Caco-2 (cell line): ENCODE results near the gene SYF2. TPM values are rescaled to one million over a fixed set of nuclear protein-coding genes. Genes with fewer than 3 reads are reported as not detected.

ENCODE experiments used
- BruUV-seq: library from RNA; stranded (reverse); fragments of 400-500 nt; replicated peaks from 2 replicates; lab custom pipeline; 2021; lab: Mats Ljungman, UMichigan
- CTCF ChIA-PET: fragments of 300-600 bp; sonication (Branson Sonifier 250); formaldehyde crosslinking; loops from one replicate; lab custom pipeline; 2022; ENCODE audit warnings: antibody characterized with exemption; lab: Charles Lee
- POLR2A ChIA-PET: fragments of 300-600 bp; sonication (Branson Sonifier 250); formaldehyde crosslinking; loops from one replicate; lab custom pipeline; 2022; ENCODE audit warnings: antibody characterized with exemption; lab: Charles Lee
- DNase-seq, 2 experiments: peaks; one replicate each; pipeline versions ENCODE4 v3.0.0 to v3.0.0-alpha.2; 2020 to 2022
- H3K27me3 ChIP-seq: replicated peaks from 2 replicates; pipeline ENCODE4 v1.6.0; 2011; ENCODE audit warnings: low read length; ENCODE audit not compliant: control insufficient read depth, insufficient read depth
- H3K36me3 ChIP-seq: 2 replicates; pipeline ENCODE4 v1.5.1; 2011; ENCODE audit warnings: low read length; ENCODE audit not compliant: control insufficient read depth, insufficient read depth
- H3K4me1 ChIP-seq: fragments of 250-450 bp; sonication (Bioruptor Pico); 2 replicates; pipeline ENCODE4 v1.5.1; 2020; ENCODE audit warnings: mild to moderate bottlenecking
- H3K4me3 ChIP-seq: 2 replicates; pipeline ENCODE4 v1.5.1; 2011; ENCODE audit warnings: low read depth, mild to moderate bottlenecking, control low read depth, low read length
- H3K9me3 ChIP-seq: fragments of 250-450 bp; sonication (Bioruptor Pico); 2 replicates; pipeline ENCODE4 v1.5.1; 2020; ENCODE audit warnings: mild to moderate bottlenecking, moderate library complexity
- H3K27ac Mint-ChIP-seq: one replicate; pipeline ENCODE4 v1.8.0; 2022; ENCODE audit warnings: mixed read lengths; ENCODE audit not compliant: unreplicated experiment
- H3K27me3 Mint-ChIP-seq: one replicate; pipeline ENCODE4 v1.8.0; 2022; ENCODE audit warnings: mixed read lengths; ENCODE audit not compliant: insufficient read depth, unreplicated experiment
- H3K36me3 Mint-ChIP-seq: one replicate; pipeline ENCODE4 v1.8.0; 2022; ENCODE audit warnings: mild to moderate bottlenecking, mixed read lengths; ENCODE audit not compliant: insufficient read depth, unreplicated experiment
- H3K4me1 Mint-ChIP-seq: one replicate; pipeline ENCODE4 v1.8.0; 2022; ENCODE audit warnings: low read depth, mixed read lengths; ENCODE audit not compliant: unreplicated experiment
- H3K4me3 Mint-ChIP-seq: one replicate; pipeline ENCODE4 v1.8.0; 2022; ENCODE audit warnings: mild to moderate bottlenecking, moderate library complexity, mixed read lengths; ENCODE audit not compliant: unreplicated experiment
- H3K9me3 Mint-ChIP-seq: one replicate; pipeline ENCODE4 v1.8.0; 2022; ENCODE audit warnings: mixed read lengths; ENCODE audit not compliant: unreplicated experiment
- CTCF ChIP-seq, 2 experiments: fragments of 200-600 bp in 1 of 2; IDR thresholded peaks; 1 replicate in 1 of 2; 2 replicates in 1 of 2; pipeline versions ENCODE4 v1.5.1 to v1.8.0; 2011 to 2022; ENCODE audit warnings: antibody characterized with exemption in 1 of 2, control low read depth in 1 of 2, inconsistent platforms in 1 of 2, low read depth in 1 of 2, low read length in 1 of 2, mild to moderate bottlenecking in 1 of 2, moderate library complexity in 1 of 2; ENCODE audit not compliant: insufficient read depth in 1 of 2, severe bottlenecking in 1 of 2, unreplicated experiment in 1 of 2
- intact Hi-C: fragments of 100-400 bp; cut with micrococcal nuclease; formaldehyde crosslinking; loops from one replicate; pipeline ENCODE4 v1.10.0; 2022; ENCODE audit not compliant: unreplicated experiment
- total RNA-seq: library from RNA; stranded (reverse); gene quantifications from 2 replicates; pipeline ENCODE4 v1.2.3, GENCODE V29; 2022

Gene SYF2
- total RNA-seq, 1 experiment from 2014 or later = 32.3 TPM

DNA sequence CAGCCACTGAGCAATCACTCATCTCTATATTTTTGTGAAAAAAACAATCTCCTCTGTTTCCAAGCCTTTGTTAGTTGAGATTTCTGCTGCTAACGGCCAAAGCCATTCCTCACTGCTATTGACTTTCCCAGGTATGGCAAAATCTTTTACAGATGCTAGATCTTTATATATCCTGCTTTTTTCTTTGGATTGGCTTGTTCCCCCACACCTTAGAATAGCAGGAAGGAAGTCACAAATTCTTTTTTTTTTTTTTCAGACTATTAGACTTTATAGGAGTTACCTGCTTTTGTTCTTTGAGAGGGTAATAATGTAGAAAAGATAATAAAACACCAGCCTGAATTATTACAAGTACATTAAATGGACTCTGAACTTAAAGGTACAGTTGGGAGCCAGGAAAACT lies 24.2 kb downstream of the SYF2 start:
- POLR2A ChIA-PET = no interaction called here
- Mint-ChIP-seq H3K36me3 (peaks cover 14% of the 10 kb centered on the region), H3K9me3 (no peaks in the 10 kb centered on the region), H3K4me3 (no peak overlapping the region), H3K4me1 (no peaks in the 10 kb centered on the region), H3K27me3 (no peaks in the 10 kb centered on the region), H3K27ac (no peak overlapping the region)
- Histone ChIP-seq H3K27me3 (no peaks in the 10 kb centered on the region), H3K36me3 (no peaks in the 10 kb centered on the region), H3K4me1 (peaks cover 19% of the 10 kb centered on the region), H3K9me3 (no peaks in the 10 kb centered on the region), H3K4me3 (no peak overlapping the region)
- intact Hi-C loops = no loop called here
- no TSS peak for BruUV-seq
- CTCF ChIA-PET = interaction anchor here (0.7 kb wide), 1 partner anchor 10 kb away, joined by 3 read pairs; no protein-coding TSS in a partner anchor
- no peak for DNase-seq
- TF ChIP-seq CTCF (IDR thresholded peaks at IDR 0.05; ENCODE audit: insufficient read depth in 1 of 2, low read depth in 1 of 2, low read length in 1 of 2, severe bottlenecking in 1 of 2, unreplicated experiment in 1 of 2) = no peak

GRCh38 chr1:25206201-25206600 lies 26.1 kb downstream of the SYF2 start:
- H3K27me3 ChIP-seq = no peaks in the 10 kb centered on the region
- ChIA-PET CTCF (interaction anchor here (0.7 kb wide), 1 partner anchor 35 kb away, joined by 4 read pairs; no protein-coding TSS in a partner anchor), POLR2A (no interaction called here)
- Mint-ChIP-seq H3K9me3 (no peaks in the 10 kb centered on the region), H3K36me3 (no peaks in the 10 kb centered on the region), H3K27ac (no peak overlapping the region), H3K4me3 (no peak overlapping the region), H3K4me1 (peaks cover under 1% of the 10 kb centered on the region), H3K27me3 (no peaks in the 10 kb centered on the region)
- BruUV-seq = no TSS peak
- no peak overlapping the region for H3K4me3 ChIP-seq
- no peak for DNase-seq
- TF ChIP-seq CTCF (IDR thresholded peaks at IDR 0.05; ENCODE audit: insufficient read depth in 1 of 2, low read depth in 1 of 2, low read length in 1 of 2, severe bottlenecking in 1 of 2, unreplicated experiment in 1 of 2) = no peak
- intact Hi-C loops = no loop called here
- H3K36me3 ChIP-seq = no peaks in the 10 kb centered on the region
- H3K9me3 ChIP-seq = no peaks in the 10 kb centered on the region
- H3K4me1 ChIP-seq = peaks cover 10% of the 10 kb centered on the region; the same call in 1 of the 2 replicates

DNA sequence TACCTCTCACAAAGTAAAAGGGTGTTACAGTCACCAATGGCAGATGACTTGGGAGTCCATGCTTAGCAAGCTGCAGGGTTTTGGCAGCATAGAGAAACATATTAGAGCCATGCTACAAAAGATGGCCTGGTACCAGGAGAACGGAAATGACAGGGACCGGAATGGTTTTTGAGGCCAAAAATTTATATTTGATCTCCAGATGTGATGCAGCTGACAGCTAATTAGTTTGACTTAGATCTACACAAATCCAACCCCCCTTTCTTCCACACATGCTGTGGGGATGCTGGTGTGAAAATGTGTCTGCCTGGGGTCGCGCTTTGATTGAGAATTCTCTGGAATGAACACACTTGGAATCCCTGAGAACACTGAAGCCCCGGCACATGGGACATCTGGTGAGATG lies 26.5 kb downstream of the SYF2 start:
- Mint-ChIP-seq H3K27me3 (no peaks in the 10 kb centered on the region), H3K4me1 (peaks cover 4% of the 10 kb centered on the region), H3K4me3 (no peak overlapping the region), H3K36me3 (no peaks in the 10 kb centered on the region), H3K27ac (no peak overlapping the region), H3K9me3 (no peaks in the 10 kb centered on the region)
- no TSS peak for BruUV-seq
- Histone ChIP-seq H3K27me3 (no peaks in the 10 kb centered on the region), H3K36me3 (no peaks in the 10 kb centered on the region), H3K4me3 (no peak overlapping the region), H3K9me3 (no peaks in the 10 kb centered on the region), H3K4me1 (peaks cover 6% of the 10 kb centered on the region; the same call in 1 of the 2 replicates)
- no peak for TF ChIP-seq CTCF (IDR thresholded peaks at IDR 0.05; ENCODE audit: insufficient read depth in 1 of 2, low read depth in 1 of 2, low read length in 1 of 2, severe bottlenecking in 1 of 2, unreplicated experiment in 1 of 2)
- intact Hi-C loops = loop anchor here (1.0 kb wide), 1 partner anchor 88 kb away; no protein-coding TSS in a partner anchor
- CTCF ChIA-PET = interaction anchor here (0.6 kb wide), 1 partner anchor 84 kb away, joined by 6 read pairs; no protein-coding TSS in a partner anchor
- POLR2A ChIA-PET = no interaction called here
- no peak for DNase-seq
